Activated CD8-positive, alpha-beta memory T cell treated with anti-CD3 and anti-CD28 coated beads, Interleukin-2, amount 50 U/mL, for 24 hours (primary cell): Measurements from ENCODE around the gene SCGB2A2.

ENCODE experiments used
- DNase-seq: peaks from one replicate; pipeline ENCODE4 v3.0.0-alpha.2; 2020; ENCODE audit errors: extremely low read depth

The SCGB2A2 gene

DNA sequence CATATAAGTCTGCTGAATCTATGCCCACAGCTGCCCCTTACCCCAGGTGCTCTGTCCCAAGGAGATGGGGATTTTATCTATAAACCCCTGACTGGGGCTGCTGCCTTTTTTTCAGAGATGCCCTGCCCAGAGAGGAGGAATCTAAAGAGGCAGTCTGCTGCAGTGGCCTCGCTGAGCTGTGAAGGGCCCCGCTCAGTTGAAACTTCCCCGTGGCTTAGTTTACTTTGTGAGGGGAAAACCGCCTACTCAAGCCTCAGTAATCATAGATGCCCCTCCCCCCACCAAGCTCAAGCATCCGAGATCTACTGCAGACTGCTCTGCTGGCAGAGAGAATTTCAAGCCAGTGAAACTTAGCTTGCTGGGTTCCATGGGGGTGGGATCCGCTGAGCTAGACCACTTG is 36.3 kb downstream of the SCGB2A2 start:
- DNase-seq, result no peak

DNA sequence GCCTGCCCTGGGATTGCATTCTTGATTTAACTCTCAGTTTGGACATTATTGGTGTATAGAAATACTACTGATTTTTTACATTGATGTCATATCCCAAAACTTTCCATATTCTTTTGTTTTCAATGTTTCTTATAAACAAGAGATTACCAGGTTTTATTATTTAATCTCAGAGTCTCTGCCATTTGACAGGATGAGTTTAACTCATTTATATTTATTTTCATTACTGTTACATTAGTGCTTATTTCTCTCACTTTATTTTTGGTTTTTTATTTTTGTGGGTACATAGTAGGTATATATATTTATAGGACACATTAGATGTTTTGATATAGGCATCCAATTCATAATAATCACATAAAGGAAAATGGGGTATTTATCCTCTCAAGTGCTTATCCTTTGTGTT is 38.0 kb downstream of the SCGB2A2 start:
- DNase-seq, result no peak

- DNase-seq, result no peak
These were observed 40.0 kb downstream of the SCGB2A2 start for GRCh38 chr11:62309991-62310390.

- no peak for DNase-seq
These were observed 45.5 kb downstream of the SCGB2A2 start for GRCh38 chr11:62315431-62315830.

GRCh38 chr11:62322524-62322923 is 52.6 kb downstream of the SCGB2A2 start:
- DNase-seq, result no peak
